HEK293 (cell line): ENCODE data around the gene PBXIP1.

Source experiments
- KLF1 ChIP-seq: fragments of 450-650 bp; formaldehyde crosslinking; IDR thresholded peaks from 2 replicates; pipeline ENCODE4 v1.5.1; 2016; ENCODE audit warnings: missing biosample characterization, missing genetic modification characterization
- REST ChIP-seq: fragments of 450-650 bp; formaldehyde crosslinking; IDR thresholded peaks from 2 replicates; pipeline ENCODE4 v1.5.1; 2016; ENCODE audit warnings: missing biosample characterization, missing genetic modification characterization
- SCRT1 ChIP-seq: fragments of 450-650 bp; formaldehyde crosslinking; IDR thresholded peaks from 2 replicates; pipeline ENCODE4 v1.5.1; 2016; ENCODE audit warnings: missing biosample characterization, missing genetic modification characterization, borderline replicate concordance
- SP2 ChIP-seq: fragments of 450-650 bp; formaldehyde crosslinking; IDR thresholded peaks from 2 replicates; pipeline ENCODE4 v1.5.1; 2016; ENCODE audit warnings: missing biosample characterization, missing genetic modification characterization
- YY1 ChIP-seq: fragments of 450-650 bp; formaldehyde crosslinking; IDR thresholded peaks from 2 replicates; pipeline ENCODE4 v1.5.1; 2018; ENCODE audit warnings: missing biosample characterization, missing genetic modification characterization
- ZNF561 ChIP-seq: fragments of 450-650 bp; IDR thresholded peaks from 2 replicates; pipeline ENCODE4 v1.5.1; 2018; ENCODE audit warnings: missing biosample characterization, missing genetic modification characterization, borderline replicate concordance
- ZNF654 ChIP-seq: fragments of 450-650 bp; formaldehyde crosslinking; IDR thresholded peaks from 2 replicates; pipeline ENCODE4 v1.5.1; 2016; ENCODE audit warnings: low read depth, missing biosample characterization, missing genetic modification characterization
- ZNF660 ChIP-seq: fragments of 450-650 bp; IDR thresholded peaks from 2 replicates; pipeline ENCODE4 v1.5.1; 2018; ENCODE audit warnings: missing biosample characterization, mild to moderate bottlenecking, missing genetic modification characterization
- ZNF747 ChIP-seq: fragments of 450-650 bp; formaldehyde crosslinking; IDR thresholded peaks from 2 replicates; pipeline ENCODE4 v1.5.1; 2016; ENCODE audit warnings: missing biosample characterization, missing genetic modification characterization
- ZNF776 ChIP-seq: fragments of 450-650 bp; formaldehyde crosslinking; IDR thresholded peaks from 2 replicates; pipeline ENCODE4 v1.5.0; 2017; ENCODE audit warnings: missing biosample characterization, missing genetic modification characterization, borderline replicate concordance
- TF ChIP-seq, protein P1 (sequence below): fragments of 450-650 bp; formaldehyde crosslinking; conservative IDR thresholded peaks from 2 replicates; pipeline ENCODE4 v1.5.1; 2016; ENCODE audit warnings: low read depth, missing biosample characterization, missing genetic modification characterization
- TF ChIP-seq, protein P2 (sequence below): fragments of 450-650 bp; formaldehyde crosslinking; IDR thresholded peaks from 2 replicates; pipeline ENCODE4 v1.5.1; 2016; ENCODE audit warnings: missing biosample characterization, missing genetic modification characterization
- TF ChIP-seq, protein P3 (sequence below): fragments of 450-650 bp; formaldehyde crosslinking; IDR thresholded peaks from 2 replicates; pipeline ENCODE4 v1.5.1; 2016; ENCODE audit warnings: missing biosample characterization, missing genetic modification characterization, borderline replicate concordance
- TF ChIP-seq, protein P4 (sequence below): fragments of 450-650 bp; formaldehyde crosslinking; IDR thresholded peaks from 2 replicates; pipeline ENCODE4 v1.5.1; 2016; ENCODE audit warnings: missing biosample characterization, missing genetic modification characterization

GRCh38 chr1:154895798-154896197 lies 60.1 kb downstream of the PBXIP1 start:
- TF ChIP-seq SP2 (tag by site-specific recombination) (no peak), ZNF561 (tag by site-specific recombination) (no peak), ZNF776 (tag by site-specific recombination) (no peak), KLF1 (tag by site-specific recombination) (no peak), ZNF747 (tag by site-specific recombination) (no peak), SCRT1 (tag by site-specific recombination) (no peak), YY1 (tag by site-specific recombination) (no peak), ZNF654 (tag by site-specific recombination) (no peak), ZNF660 (tag by site-specific recombination) (no peak), REST (tag by site-specific recombination) (no peak)
- TF ChIP-seq, protein P1, sequence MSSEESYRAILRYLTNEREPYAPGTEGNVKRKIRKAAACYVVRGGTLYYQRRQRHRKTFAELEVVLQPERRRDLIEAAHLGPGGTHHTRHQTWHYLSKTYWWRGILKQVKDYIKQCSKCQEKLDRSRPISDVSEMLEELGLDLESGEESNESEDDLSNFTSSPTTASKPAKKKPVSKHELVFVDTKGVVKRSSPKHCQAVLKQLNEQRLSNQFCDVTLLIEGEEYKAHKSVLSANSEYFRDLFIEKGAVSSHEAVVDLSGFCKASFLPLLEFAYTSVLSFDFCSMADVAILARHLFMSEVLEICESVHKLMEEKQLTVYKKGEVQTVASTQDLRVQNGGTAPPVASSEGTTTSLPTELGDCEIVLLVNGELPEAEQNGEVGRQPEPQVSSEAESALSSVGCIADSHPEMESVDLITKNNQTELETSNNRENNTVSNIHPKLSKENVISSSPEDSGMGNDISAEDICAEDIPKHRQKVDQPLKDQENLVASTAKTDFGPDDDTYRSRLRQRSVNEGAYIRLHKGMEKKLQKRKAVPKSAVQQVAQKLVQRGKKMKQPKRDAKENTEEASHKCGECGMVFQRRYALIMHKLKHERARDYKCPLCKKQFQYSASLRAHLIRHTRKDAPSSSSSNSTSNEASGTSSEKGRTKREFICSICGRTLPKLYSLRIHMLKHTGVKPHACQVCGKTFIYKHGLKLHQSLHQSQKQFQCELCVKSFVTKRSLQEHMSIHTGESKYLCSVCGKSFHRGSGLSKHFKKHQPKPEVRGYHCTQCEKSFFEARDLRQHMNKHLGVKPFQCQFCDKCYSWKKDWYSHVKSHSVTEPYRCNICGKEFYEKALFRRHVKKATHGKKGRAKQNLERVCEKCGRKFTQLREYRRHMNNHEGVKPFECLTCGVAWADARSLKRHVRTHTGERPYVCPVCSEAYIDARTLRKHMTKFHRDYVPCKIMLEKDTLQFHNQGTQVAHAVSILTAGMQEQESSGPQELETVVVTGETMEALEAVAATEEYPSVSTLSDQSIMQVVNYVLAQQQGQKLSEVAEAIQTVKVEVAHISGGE (tag by site-specific recombination): no peak
- TF ChIP-seq, protein P2, sequence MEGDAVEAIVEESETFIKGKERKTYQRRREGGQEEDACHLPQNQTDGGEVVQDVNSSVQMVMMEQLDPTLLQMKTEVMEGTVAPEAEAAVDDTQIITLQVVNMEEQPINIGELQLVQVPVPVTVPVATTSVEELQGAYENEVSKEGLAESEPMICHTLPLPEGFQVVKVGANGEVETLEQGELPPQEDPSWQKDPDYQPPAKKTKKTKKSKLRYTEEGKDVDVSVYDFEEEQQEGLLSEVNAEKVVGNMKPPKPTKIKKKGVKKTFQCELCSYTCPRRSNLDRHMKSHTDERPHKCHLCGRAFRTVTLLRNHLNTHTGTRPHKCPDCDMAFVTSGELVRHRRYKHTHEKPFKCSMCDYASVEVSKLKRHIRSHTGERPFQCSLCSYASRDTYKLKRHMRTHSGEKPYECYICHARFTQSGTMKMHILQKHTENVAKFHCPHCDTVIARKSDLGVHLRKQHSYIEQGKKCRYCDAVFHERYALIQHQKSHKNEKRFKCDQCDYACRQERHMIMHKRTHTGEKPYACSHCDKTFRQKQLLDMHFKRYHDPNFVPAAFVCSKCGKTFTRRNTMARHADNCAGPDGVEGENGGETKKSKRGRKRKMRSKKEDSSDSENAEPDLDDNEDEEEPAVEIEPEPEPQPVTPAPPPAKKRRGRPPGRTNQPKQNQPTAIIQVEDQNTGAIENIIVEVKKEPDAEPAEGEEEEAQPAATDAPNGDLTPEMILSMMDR (tag by site-specific recombination): no peak
- TF ChIP-seq, protein P3, sequence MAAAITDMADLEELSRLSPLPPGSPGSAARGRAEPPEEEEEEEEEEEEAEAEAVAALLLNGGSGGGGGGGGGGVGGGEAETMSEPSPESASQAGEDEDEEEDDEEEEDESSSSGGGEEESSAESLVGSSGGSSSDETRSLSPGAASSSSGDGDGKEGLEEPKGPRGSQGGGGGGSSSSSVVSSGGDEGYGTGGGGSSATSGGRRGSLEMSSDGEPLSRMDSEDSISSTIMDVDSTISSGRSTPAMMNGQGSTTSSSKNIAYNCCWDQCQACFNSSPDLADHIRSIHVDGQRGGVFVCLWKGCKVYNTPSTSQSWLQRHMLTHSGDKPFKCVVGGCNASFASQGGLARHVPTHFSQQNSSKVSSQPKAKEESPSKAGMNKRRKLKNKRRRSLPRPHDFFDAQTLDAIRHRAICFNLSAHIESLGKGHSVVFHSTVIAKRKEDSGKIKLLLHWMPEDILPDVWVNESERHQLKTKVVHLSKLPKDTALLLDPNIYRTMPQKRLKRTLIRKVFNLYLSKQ (tag by site-specific recombination): no peak
- TF ChIP-seq, protein P4, sequence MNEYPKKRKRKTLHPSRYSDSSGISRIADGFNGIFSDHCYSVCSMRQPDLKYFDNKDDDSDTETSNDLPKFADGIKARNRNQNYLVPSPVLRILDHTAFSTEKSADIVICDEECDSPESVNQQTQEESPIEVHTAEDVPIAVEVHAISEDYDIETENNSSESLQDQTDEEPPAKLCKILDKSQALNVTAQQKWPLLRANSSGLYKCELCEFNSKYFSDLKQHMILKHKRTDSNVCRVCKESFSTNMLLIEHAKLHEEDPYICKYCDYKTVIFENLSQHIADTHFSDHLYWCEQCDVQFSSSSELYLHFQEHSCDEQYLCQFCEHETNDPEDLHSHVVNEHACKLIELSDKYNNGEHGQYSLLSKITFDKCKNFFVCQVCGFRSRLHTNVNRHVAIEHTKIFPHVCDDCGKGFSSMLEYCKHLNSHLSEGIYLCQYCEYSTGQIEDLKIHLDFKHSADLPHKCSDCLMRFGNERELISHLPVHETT: no peak
